ENCODE measurements around the gene XKR7. TPM values are rescaled to one million over a fixed set of nuclear protein-coding genes. Genes with fewer than 3 reads are reported as not detected.

XKR7 gene
- total RNA-seq, 1 donor from 2014 or later, result 0.48 TPM

- H3K27ac ChIP-seq (ENCODE audit: low read depth, low read length), result no peak overlapping the region
- Mint-ChIP-seq H3K27ac (ENCODE audit: unreplicated experiment) (no peak overlapping the region), H3K9me3 (ENCODE audit: unreplicated experiment) (no peaks in the 10 kb centered on the region), H3K4me3 (ENCODE audit: unreplicated experiment) (no peak overlapping the region), H3K4me1 (ENCODE audit: low read depth, unreplicated experiment) (peaks cover 6% of the 10 kb centered on the region), H3K27me3 (ENCODE audit: low read depth, unreplicated experiment) (peaks cover 1% of the 10 kb centered on the region), H3K36me3 (ENCODE audit: low read depth, unreplicated experiment) (peaks cover 30% of the 10 kb centered on the region)
- no peaks in the 10 kb centered on the region for H3K27me3 ChIP-seq (ENCODE audit: insufficient read depth, low read length)
- no peak for TF ChIP-seq EZH2 (IDR thresholded peaks at IDR 0.05; ENCODE audit: insufficient read depth, low read length)
- no peak for TF ChIP-seq CTCF (IDR thresholded peaks at IDR 0.05; ENCODE audit: insufficient read depth, low read depth, low read length)
- FAIRE-seq (no peak), DNase-seq (ENCODE audit: low read depth) (no peak)
- H2AFZ ChIP-seq (ENCODE audit: low read depth, low read length), result no peak overlapping the region
- H3K36me3 ChIP-seq (ENCODE audit: insufficient read depth, low read length), result peaks cover 26% of the 10 kb centered on the region
- H4K20me1 ChIP-seq (ENCODE audit: insufficient read depth, low read length), result peaks cover 44% of the 10 kb centered on the region
- no peak overlapping the region for H3K9ac ChIP-seq (ENCODE audit: low read length)
- peaks cover 11% of the 10 kb centered on the region for H3K4me1 ChIP-seq (ENCODE audit: insufficient read depth, low read length)
- no peaks in the 10 kb centered on the region for H3K9me3 ChIP-seq (ENCODE audit: insufficient read depth, low read depth, low read length)
- no peak overlapping the region for H3K4me3 ChIP-seq (ENCODE audit: insufficient read depth, low read depth, low read length)
- peaks cover 32% of the 10 kb centered on the region for H3K79me2 ChIP-seq (ENCODE audit: insufficient read depth, low read length)
- H3K4me2 ChIP-seq (ENCODE audit: low read length), result no peak overlapping the region
These were observed 19.9 kb upstream of the XKR7 start for GRCh38 chr20:31948008-31948407.

- Mint-ChIP-seq H3K4me1 (ENCODE audit: low read depth, unreplicated experiment) (peaks cover 6% of the 10 kb centered on the region), H3K27ac (ENCODE audit: unreplicated experiment) (no peak overlapping the region), H3K27me3 (ENCODE audit: low read depth, unreplicated experiment) (peaks cover 10% of the 10 kb centered on the region), H3K4me3 (ENCODE audit: unreplicated experiment) (peak overlapping the region; percentile 94), H3K9me3 (ENCODE audit: unreplicated experiment) (no peaks in the 10 kb centered on the region), H3K36me3 (ENCODE audit: low read depth, unreplicated experiment) (peaks cover 17% of the 10 kb centered on the region)
- Histone ChIP-seq H3K9me3 (ENCODE audit: insufficient read depth, low read depth, low read length) (no peaks in the 10 kb centered on the region), H3K9ac (ENCODE audit: low read length) (peak overlapping the region; percentile 99), H3K4me1 (ENCODE audit: insufficient read depth, low read length) (peaks cover 11% of the 10 kb centered on the region), H3K79me2 (ENCODE audit: insufficient read depth, low read length) (peaks cover 32% of the 10 kb centered on the region), H3K36me3 (ENCODE audit: insufficient read depth, low read length) (peaks cover 26% of the 10 kb centered on the region), H3K4me2 (ENCODE audit: low read length) (peak overlapping the region; percentile 98), H3K27ac (ENCODE audit: low read depth, low read length) (no peak overlapping the region), H2AFZ (ENCODE audit: low read depth, low read length) (no peak overlapping the region), H3K27me3 (ENCODE audit: insufficient read depth, low read length) (peaks cover 3% of the 10 kb centered on the region), H4K20me1 (ENCODE audit: insufficient read depth, low read length) (peaks cover 39% of the 10 kb centered on the region), H3K4me3 (ENCODE audit: insufficient read depth, low read depth, low read length) (no peak overlapping the region)
- FAIRE-seq, result no peak
- DNase-seq (ENCODE audit: low read depth), result no peak
- TF ChIP-seq CTCF (IDR thresholded peaks at IDR 0.05; ENCODE audit: insufficient read depth, low read depth, low read length) (no peak), EZH2 (IDR thresholded peaks at IDR 0.05; ENCODE audit: insufficient read depth, low read length) (no peak)
These were observed 17.9 kb upstream of the XKR7 start for GRCh38 chr20:31949877-31950646.

GRCh38 chr20:31951203-31951529 is 16.8 kb upstream of the XKR7 start:
- H3K4me2 ChIP-seq (ENCODE audit: low read length), result peak overlapping the region; percentile 98
- peaks cover 32% of the 10 kb centered on the region for H3K79me2 ChIP-seq (ENCODE audit: insufficient read depth, low read length)
- Mint-ChIP-seq H3K27ac (ENCODE audit: unreplicated experiment) (peak overlapping the region; percentile 91), H3K36me3 (ENCODE audit: low read depth, unreplicated experiment) (peaks cover 15% of the 10 kb centered on the region), H3K4me3 (ENCODE audit: unreplicated experiment) (peak overlapping the region; percentile 94), H3K9me3 (ENCODE audit: unreplicated experiment) (no peaks in the 10 kb centered on the region), H3K4me1 (ENCODE audit: low read depth, unreplicated experiment) (peaks cover 6% of the 10 kb centered on the region), H3K27me3 (ENCODE audit: low read depth, unreplicated experiment) (peaks cover 21% of the 10 kb centered on the region)
- no peaks in the 10 kb centered on the region for H3K9me3 ChIP-seq (ENCODE audit: insufficient read depth, low read depth, low read length)
- DNase-seq (ENCODE audit: low read depth) (no peak), FAIRE-seq (no peak)
- peak overlapping the region; percentile 93 for H2AFZ ChIP-seq (ENCODE audit: low read depth, low read length)
- peaks cover 22% of the 10 kb centered on the region for H3K36me3 ChIP-seq (ENCODE audit: insufficient read depth, low read length)
- peak overlapping the region; percentile 98 for H3K4me3 ChIP-seq (ENCODE audit: insufficient read depth, low read depth, low read length)
- peaks cover 39% of the 10 kb centered on the region for H4K20me1 ChIP-seq (ENCODE audit: insufficient read depth, low read length)
- H3K27me3 ChIP-seq (ENCODE audit: insufficient read depth, low read length), result peaks cover 8% of the 10 kb centered on the region
- peak overlapping the region; percentile 99 for H3K9ac ChIP-seq (ENCODE audit: low read length)
- no peak for TF ChIP-seq EZH2 (IDR thresholded peaks at IDR 0.05; ENCODE audit: insufficient read depth, low read length)
- no peak for TF ChIP-seq CTCF (IDR thresholded peaks at IDR 0.05; ENCODE audit: insufficient read depth, low read depth, low read length)
- H3K27ac ChIP-seq (ENCODE audit: low read depth, low read length), result peak overlapping the region; percentile 75
- H3K4me1 ChIP-seq (ENCODE audit: insufficient read depth, low read length), result peaks cover 11% of the 10 kb centered on the region
